ENCODE measurements around the gene JAM3. TPM values are rescaled to one million over a fixed set of nuclear protein-coding genes. Genes with fewer than 3 reads are reported as not detected.

JAM3 gene
- total and polyA plus RNA-seq, 2 of the 8 experiments (the other 6 are each of a cell fraction or from before 2014, with no cell fraction given), result 19.6 to 42.8 TPM

DNA sequence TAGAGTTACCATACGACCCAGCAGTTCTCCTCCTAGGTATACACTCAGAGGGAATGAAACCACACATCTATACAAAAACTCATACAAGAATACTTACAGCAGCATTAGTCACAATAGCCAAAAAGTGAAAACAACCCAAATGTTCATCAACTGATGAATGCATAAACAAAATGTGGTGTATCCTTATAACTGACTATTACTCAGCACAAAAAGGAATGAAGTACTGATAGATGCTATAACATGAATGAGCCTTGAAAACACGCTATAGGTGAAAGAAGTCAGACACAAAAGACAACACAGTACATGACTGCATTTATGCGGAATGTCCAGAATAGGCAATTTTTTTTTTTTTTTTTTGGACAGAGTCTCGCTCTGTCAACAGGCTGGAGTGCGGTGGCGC is 131.8 kb downstream of the JAM3 start:
- H4K20me1 ChIP-seq (replicated peaks in 1 of 2; ENCODE audit: control insufficient read depth in 1 of 2, insufficient read depth in 2 of 2, low read length in 2 of 2), result peaks cover 0 to under 1% of the 10 kb centered on the region in 2 experiments
- 96% methylated on average over 6 of the region's 6 CpGs; no CpG with 5 or more reads in 1 of the 2 experiments for WGBS, 2 experiments (ENCODE audit: extremely low coverage in 1 of 2, insufficient coverage in 1 of 2, insufficient read length in 1 of 2, insufficient replicate concordance in 2 of 2, low coverage in 1 of 2, low lambda C conversion rate in 2 of 2, missing lambda C conversion rate in 1 of 2)

More for the DNA sequence above, 131.8 kb downstream of the JAM3 start:
- H3K56ac ChIP-seq (replicated peaks; ENCODE audit: insufficient read length, low read depth, low read length), result no peak overlapping the region
- no peak overlapping the region for H3K14ac ChIP-seq (ENCODE audit: insufficient read length)
- TF ChIP-seq SRF (IDR thresholded peaks at IDR 0.05; ENCODE audit: low read depth, low read length) (no peak), JUN (IDR thresholded peaks at IDR 0.05; ENCODE audit: low read depth, low read length) (no peak), BCL11A (IDR thresholded peaks at IDR 0.05; ENCODE audit: low read depth in 2 of 2, low read length in 2 of 2) (no peak), SIX5 (IDR thresholded peaks at IDR 0.05; ENCODE audit: low read depth, low read length) (no peak), SP1 (IDR thresholded peaks at IDR 0.05; ENCODE audit: low read depth, low read length) (no peak), TAF7 (optimal IDR thresholded peaks at IDR 0.05; ENCODE audit: borderline replicate concordance, low read depth, low read length) (no peak), KDM1A (IDR thresholded peaks at IDR 0.05; ENCODE audit: borderline replicate concordance, low read length) (no peak)
- H3K18ac ChIP-seq (ENCODE audit: extremely low read depth, low read length), result no peak overlapping the region
- no peaks in the 10 kb centered on the region; the same call in 1 of the 2 replicates for H3K79me1 ChIP-seq (ENCODE audit: low read depth, low read length)
- DNase-seq (ENCODE audit: low read depth in 1 of 2, low spot score in 2 of 2) (no peak), FAIRE-seq (no peak)
- no peak overlapping the region for H4K8ac ChIP-seq (ENCODE audit: extremely low read depth, insufficient read depth, low read length)
- H3K4ac ChIP-seq (replicated peaks; ENCODE audit: insufficient read length, low read depth, low read length), result no peak overlapping the region
- H2BK5ac ChIP-seq (ENCODE audit: low read depth, low read length), result no peak overlapping the region
- no peak overlapping the region for H2BK120ac ChIP-seq (replicated peaks; ENCODE audit: low read depth, low read length)
- H2BK20ac ChIP-seq (ENCODE audit: low read length), result no peak overlapping the region
- no peak overlapping the region for H4K5ac ChIP-seq (ENCODE audit: insufficient read length, low read depth, low read length)
- H3K4me1 ChIP-seq (replicated peaks in 1 of 4; ENCODE audit: control insufficient read depth in 3 of 4, insufficient read depth in 4 of 4, low read length in 3 of 4), result no peaks in the 10 kb centered on the region
- H3K79me2 ChIP-seq (ENCODE audit: control insufficient read depth in 1 of 2, insufficient read depth in 2 of 2, low read length in 2 of 2), result no peaks in the 10 kb centered on the region
- H4K91ac ChIP-seq (replicated peaks; ENCODE audit: insufficient read length, low read length), result no peak overlapping the region
- H2AK5ac ChIP-seq (ENCODE audit: low read depth, low read length), result no peak overlapping the region
- no peaks in the 10 kb centered on the region for H3K27me3 ChIP-seq (replicated peaks in 1 of 4; ENCODE audit: control insufficient read depth in 3 of 4, extremely low read depth in 1 of 4, insufficient read depth in 3 of 4, low read length in 3 of 4)
- H3K23ac ChIP-seq (ENCODE audit: insufficient read length), result no peak overlapping the region
- no peaks in the 10 kb centered on the region for H3K9me3 ChIP-seq (ENCODE audit: insufficient read depth in 2 of 2, low read depth in 1 of 2, low read length in 1 of 2)
- no peak overlapping the region for H3K4me3 ChIP-seq (ENCODE audit: extremely low read depth in 1 of 4, insufficient read depth in 2 of 4, low read depth in 3 of 4, low read length in 4 of 4)
- no peak overlapping the region for H2BK15ac ChIP-seq (ENCODE audit: low read length)
- ChIA-PET CTCF (ENCODE audit: partially characterized antibody) (interaction anchor here (0.6 to 0.7 kb wide), 2 partner anchors 8 to 725 kb away, joined by 3 to 5 read pairs; no protein-coding TSS in a partner anchor), POLR2A (ENCODE audit: partially characterized antibody) (no interaction called here)
- H3K4me2 ChIP-seq (ENCODE audit: insufficient read depth in 1 of 2, low read depth in 2 of 2, low read length in 2 of 2), result no peak overlapping the region
- H2BK12ac ChIP-seq (ENCODE audit: low read depth, low read length), result no peak overlapping the region
- H3K9ac ChIP-seq (replicated peaks in 1 of 4; ENCODE audit: extremely low read depth in 1 of 4, low read depth in 3 of 4, low read length in 3 of 4), result no peak overlapping the region
- H3K27ac ChIP-seq (ENCODE audit: low read depth, low read length), result no peak overlapping the region
- peaks cover 13 to 59% (median 36%) of the 10 kb centered on the region in 4 experiments; a peak in 7 of 8 replicates for H3K36me3 ChIP-seq (ENCODE audit: control insufficient read depth in 2 of 4, insufficient read depth in 4 of 4, low read length in 3 of 4)
- H3K23me2 ChIP-seq (ENCODE audit: low read depth, low read length), result no peaks in the 10 kb centered on the region; the same call in 1 of the 2 replicates
- H2AFZ ChIP-seq (ENCODE audit: low read length), result no peak overlapping the region

All from H1 (cell line).